Measurements from ENCODE around the gene MPHOSPH6. TPM values are rescaled to one million over a fixed set of nuclear protein-coding genes. Genes with fewer than 3 reads are reported as not detected.
"Not testable (repeated sequence)": the region's sequence is repeated elsewhere in the genome, so short reads cannot be mapped to it uniquely, and the experiment has no call there.

The MPHOSPH6 gene, protein sequence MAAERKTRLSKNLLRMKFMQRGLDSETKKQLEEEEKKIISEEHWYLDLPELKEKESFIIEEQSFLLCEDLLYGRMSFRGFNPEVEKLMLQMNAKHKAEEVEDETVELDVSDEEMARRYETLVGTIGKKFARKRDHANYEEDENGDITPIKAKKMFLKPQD
- total RNA-seq (10 to 100 TPM; 20.0 to 39.1 (median 27.8) TPM), polyA plus RNA-seq (10 to 100 TPM; 25.8 to 35.8 (median 27.5) TPM)

DNA sequence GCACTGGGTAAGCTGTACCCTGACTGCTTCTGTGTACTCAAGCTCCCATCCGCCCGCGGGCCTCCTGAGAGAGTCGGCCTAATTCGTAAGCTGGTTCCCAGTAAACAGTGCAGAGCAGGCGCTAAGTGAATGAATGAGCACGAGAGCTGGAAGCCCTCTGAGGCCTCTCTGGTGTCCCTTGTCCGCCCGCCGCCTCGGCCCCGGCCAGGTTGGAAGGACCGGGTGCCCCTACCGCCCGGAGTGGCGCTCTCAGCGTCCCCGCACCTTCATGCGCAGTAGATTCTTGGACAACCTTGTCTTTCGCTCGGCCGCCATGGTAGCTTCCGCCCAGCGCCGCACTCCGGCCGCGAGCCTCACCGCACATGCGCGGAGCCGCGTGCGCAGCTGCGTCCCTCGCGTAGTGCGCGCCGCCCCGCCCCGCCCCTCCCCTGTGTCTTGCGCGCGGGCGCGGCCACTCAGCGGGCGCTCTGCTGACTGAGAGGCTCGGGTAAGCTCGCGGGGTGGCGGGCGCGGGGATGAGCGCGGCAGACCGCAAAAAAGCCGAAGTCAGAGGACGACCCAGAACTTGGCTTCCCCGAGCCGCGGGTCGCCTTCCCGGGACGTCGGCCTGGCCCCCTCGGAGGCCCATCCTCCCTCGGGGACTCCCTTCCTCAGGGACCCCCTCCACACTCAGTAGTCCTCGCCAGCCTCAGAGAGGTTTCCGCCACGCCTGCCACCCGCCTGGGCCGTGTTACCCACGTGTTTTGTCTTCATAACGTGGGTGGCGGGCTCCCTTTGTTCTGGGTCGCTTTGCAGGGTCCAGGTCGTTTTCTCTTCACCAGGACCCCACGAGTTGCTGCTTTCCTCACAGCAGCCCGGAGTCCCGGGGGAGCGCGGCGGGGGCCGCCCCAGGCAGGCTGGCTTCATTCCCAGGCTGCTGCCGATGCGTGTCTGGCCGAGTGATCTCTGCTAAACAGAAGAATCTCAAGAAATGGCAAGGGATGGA is at the start of gene MPHOSPH6:
Gene MPHOSPH6, minus strand, starts transcription at position 364 of the 985 bp plus-strand sequence. Its CDS starts 49 bp downstream, at position 315.
- Histone ChIP-seq H3K4me3 (peak within 1 kb of the TSS; percentile 50 to 74 (median 63)), H3K36me3 (no peaks in the 10 kb centered on the region), H3K4me1 (peaks cover 0 to 24% (median 11%) of the 10 kb centered on the region in 4 donors), H3K27me3 (no peaks in the 10 kb centered on the region), H3K9me3 (no peaks in the 10 kb centered on the region), H3K27ac (peak within 1 kb of the TSS; percentile 73 to 87 (median 85))
- TF ChIP-seq EP300 (IDR thresholded peaks at IDR 0.05) (no peak), POLR2AphosphoS5 (IDR thresholded peaks at IDR 0.05) (peak; percentile 6 to 76 (median 32))
- intact Hi-C loops (cut with DNase I), result no loop called here
- 1% methylated on average over 89 of the region's 89 CpGs for WGBS, 2 donors
- peak; percentile 95 for DNase-seq

DNA sequence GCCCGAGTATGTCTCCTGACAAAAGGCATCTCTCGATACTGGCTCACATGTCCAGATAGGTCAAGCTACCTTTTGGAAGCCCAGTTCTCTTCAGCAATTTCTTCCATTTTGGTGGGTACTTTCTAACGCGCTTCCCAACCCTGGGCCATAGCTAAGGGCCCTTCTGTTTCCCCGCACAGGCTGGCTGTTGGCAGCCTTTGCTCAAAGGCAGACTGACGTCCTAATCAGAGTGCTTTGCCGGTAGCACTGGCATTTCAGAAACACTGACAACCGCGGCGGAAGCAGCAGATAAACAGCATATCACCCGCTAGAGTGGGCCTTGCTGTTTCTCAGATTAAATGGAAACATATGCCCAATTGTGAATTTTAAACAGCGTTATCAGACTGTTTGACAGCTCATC is 49.3 kb upstream of the MPHOSPH6 start:
- TF ChIP-seq POLR2A (IDR thresholded peaks at IDR 0.05) (no peak), POLR2AphosphoS5 (IDR thresholded peaks at IDR 0.05) (no peak), EP300 (IDR thresholded peaks at IDR 0.05) (no peak)
- TF ChIP-seq, protein P1, sequence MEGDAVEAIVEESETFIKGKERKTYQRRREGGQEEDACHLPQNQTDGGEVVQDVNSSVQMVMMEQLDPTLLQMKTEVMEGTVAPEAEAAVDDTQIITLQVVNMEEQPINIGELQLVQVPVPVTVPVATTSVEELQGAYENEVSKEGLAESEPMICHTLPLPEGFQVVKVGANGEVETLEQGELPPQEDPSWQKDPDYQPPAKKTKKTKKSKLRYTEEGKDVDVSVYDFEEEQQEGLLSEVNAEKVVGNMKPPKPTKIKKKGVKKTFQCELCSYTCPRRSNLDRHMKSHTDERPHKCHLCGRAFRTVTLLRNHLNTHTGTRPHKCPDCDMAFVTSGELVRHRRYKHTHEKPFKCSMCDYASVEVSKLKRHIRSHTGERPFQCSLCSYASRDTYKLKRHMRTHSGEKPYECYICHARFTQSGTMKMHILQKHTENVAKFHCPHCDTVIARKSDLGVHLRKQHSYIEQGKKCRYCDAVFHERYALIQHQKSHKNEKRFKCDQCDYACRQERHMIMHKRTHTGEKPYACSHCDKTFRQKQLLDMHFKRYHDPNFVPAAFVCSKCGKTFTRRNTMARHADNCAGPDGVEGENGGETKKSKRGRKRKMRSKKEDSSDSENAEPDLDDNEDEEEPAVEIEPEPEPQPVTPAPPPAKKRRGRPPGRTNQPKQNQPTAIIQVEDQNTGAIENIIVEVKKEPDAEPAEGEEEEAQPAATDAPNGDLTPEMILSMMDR (IDR thresholded peaks at IDR 0.05), result no peak
- DNase-seq, result no peak
- Histone ChIP-seq H3K27ac (no peak overlapping the region), H3K36me3 (no peaks in the 10 kb centered on the region), H3K9me3 (peaks cover 0 to 1% (median 0%) of the 10 kb centered on the region in 4 donors), H3K4me1 (no peaks in the 10 kb centered on the region), H3K27me3 (no peaks in the 10 kb centered on the region), H3K4me3 (no peak overlapping the region)
- intact Hi-C loops (cut with DNase I), result no loop called here
- 90 to 93% methylated on average over 12 of the region's 12 CpGs for WGBS, 2 donors

DNA sequence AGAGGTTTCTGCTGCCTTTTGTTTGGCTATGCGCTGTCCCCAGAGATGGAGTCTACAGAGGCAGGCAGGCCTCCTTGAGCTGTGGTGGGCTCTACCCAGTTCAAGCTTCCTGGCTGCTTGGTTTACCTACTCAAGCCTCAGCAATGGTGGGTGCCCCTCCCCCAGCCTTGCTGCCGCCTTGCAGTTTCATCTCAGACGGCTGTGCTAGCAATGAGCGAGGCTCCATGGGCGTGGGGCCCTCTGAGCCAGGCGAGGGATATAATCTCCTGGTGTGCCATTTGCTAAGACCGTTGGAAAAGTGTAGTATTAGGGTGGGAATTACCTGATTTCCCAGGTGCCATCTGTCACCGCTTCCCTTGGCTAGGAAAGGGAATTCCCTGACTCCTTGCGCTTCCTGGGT is 39.3 kb upstream of the MPHOSPH6 start:
- intact Hi-C loops (cut with DNase I); H3K9me3 ChIP-seq; DNase-seq; H3K4me3 ChIP-seq; H3K4me1 ChIP-seq; H3K27ac ChIP-seq; H3K36me3 ChIP-seq; H3K27me3 ChIP-seq: not testable (repeated sequence)
- WGBS, 2 donors, result 90% methylated on average over 9 of the region's 9 CpGs

DNA sequence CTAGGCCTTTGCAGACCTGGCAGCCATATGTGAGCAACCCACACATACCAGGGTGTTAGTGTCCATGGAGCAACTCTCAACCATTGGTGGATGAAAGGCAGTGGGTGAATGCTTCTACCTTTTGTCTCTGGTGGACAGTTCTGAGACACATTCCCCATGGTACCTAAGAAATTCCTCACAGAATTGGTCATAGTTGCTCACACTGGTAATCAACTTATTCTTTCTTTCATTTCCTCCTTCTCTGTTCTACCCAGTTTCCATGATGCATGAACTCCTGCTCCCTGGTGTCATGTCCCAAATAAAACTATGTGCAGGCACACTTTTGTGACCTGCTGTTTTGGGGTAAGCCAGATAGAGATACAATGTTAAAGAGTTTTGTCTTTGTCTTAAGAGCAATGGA is 33.2 kb upstream of the MPHOSPH6 start:
- no peaks in the 10 kb centered on the region for H3K9me3 ChIP-seq
- DNase-seq, result no peak
- no peak overlapping the region for H3K27ac ChIP-seq
- no peak overlapping the region for H3K4me3 ChIP-seq
- peaks cover 0 to 18% (median 4%) of the 10 kb centered on the region in 4 donors for H3K4me1 ChIP-seq
- H3K27me3 ChIP-seq, result no peaks in the 10 kb centered on the region
- intact Hi-C loops (cut with DNase I), result no loop called here
- TF ChIP-seq POLR2A (IDR thresholded peaks at IDR 0.05), result no peak
- no peaks in the 10 kb centered on the region for H3K36me3 ChIP-seq

DNA sequence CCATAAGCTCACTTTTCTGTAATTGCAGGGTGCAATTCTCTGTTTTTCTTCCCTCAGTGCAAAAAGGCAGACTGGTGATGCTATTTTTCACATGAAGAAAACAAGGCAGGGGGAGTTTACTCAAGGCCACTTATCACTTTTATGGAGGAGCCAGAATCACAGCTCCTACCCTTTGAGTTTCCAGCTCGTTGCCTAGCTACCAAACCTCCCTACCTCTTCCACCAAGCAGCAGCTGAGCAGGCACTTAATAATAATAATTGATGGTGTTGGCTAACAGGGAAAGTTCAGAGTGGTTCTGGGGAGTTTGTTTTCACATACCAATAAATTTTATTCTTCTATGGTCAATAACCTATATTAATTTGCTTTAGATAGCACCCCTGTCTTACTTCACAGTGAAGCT is 31.9 kb upstream of the MPHOSPH6 start:
- H3K36me3 ChIP-seq, result no peaks in the 10 kb centered on the region
- DNase-seq, result no peak

DNA sequence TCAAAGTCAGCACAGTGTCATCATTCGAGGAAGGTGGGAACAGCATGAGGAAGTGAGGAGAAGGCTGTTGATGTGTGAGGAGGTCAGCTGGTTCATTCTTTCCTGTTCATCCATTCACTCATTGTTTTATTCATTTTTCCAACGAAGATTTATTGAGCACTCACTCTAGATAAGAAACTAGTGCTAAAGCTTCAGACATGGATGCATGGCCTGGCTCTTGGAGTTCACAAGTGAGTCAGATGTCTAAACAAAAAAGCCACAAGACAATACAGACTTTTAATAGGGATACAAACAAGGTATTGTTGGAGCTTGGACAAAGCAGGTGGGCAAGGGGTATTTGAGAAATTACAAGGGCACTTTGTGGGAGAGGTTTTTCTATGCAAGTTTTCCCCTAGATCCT is 31.3 kb upstream of the MPHOSPH6 start:
- no peaks in the 10 kb centered on the region for H3K27me3 ChIP-seq
- intact Hi-C loops (cut with DNase I), result no loop called here
- H3K4me3 ChIP-seq, result no peak overlapping the region
- TF ChIP-seq, protein P1 (IDR thresholded peaks at IDR 0.05), result no peak
- TF ChIP-seq EP300 (IDR thresholded peaks at IDR 0.05) (no peak), POLR2AphosphoS5 (IDR thresholded peaks at IDR 0.05) (no peak), POLR2A (IDR thresholded peaks at IDR 0.05) (no peak)
- 39 to 62% methylated on average over 2 of the region's 2 CpGs for WGBS, 2 donors
- no peak overlapping the region for H3K27ac ChIP-seq
- DNase-seq, result no peak
- no peaks in the 10 kb centered on the region for H3K9me3 ChIP-seq
- H3K4me1 ChIP-seq, result peaks cover 0 to 35% (median 15%) of the 10 kb centered on the region in 4 donors
- no peaks in the 10 kb centered on the region for H3K36me3 ChIP-seq

More for the DNA sequence above, 31.9 kb upstream of the MPHOSPH6 start:
- intact Hi-C loops (cut with DNase I), result no loop called here
- no peaks in the 10 kb centered on the region for H3K9me3 ChIP-seq
- TF ChIP-seq POLR2A (IDR thresholded peaks at IDR 0.05), result no peak
- TF ChIP-seq, protein P1 (IDR thresholded peaks at IDR 0.05), result no peak
- H3K27ac ChIP-seq, result no peak overlapping the region
- WGBS, 2 donors, result 52 to 56% methylated on average over 1 of the region's 1 CpG
- no peak overlapping the region for H3K4me3 ChIP-seq
- peaks cover 0 to 29% (median 11%) of the 10 kb centered on the region in 4 donors for H3K4me1 ChIP-seq
- no peaks in the 10 kb centered on the region for H3K27me3 ChIP-seq
